Sigmoid colon (tissue), 4 donors: ENCODE data around the gene NABP2.

Experiments used
- CTCF ChIP-seq, 4 experiments: fragments of 450-650 bp in 3 of 4; fragments of 200-600 bp in 1 of 4; IDR thresholded peaks; one replicate each; pipeline ENCODE4 v1.5.1; 2016 to 2019; ENCODE audit warnings: antibody characterized with exemption in 4 of 4, mild to moderate bottlenecking in 3 of 4, moderate library complexity in 2 of 4
- POLR2AphosphoS5 ChIP-seq, 4 donors: sonication (generic); formaldehyde crosslinking; IDR thresholded peaks; one replicate each; pipeline ENCODE4 v1.6.1; 2017; ENCODE audit warnings: antibody characterized with exemption in 4 of 4

- TF ChIP-seq POLR2AphosphoS5 (IDR thresholded peaks at IDR 0.05): no peak
- no peak for TF ChIP-seq CTCF (IDR thresholded peaks at IDR 0.05)
These were observed 23.8 kb downstream of the NABP2 start for GRCh38 chr12:56247923-56248322.
